GM12878 (cell line): Measurements from ENCODE around the gene EYA4. TPM values are rescaled to one million over a fixed set of nuclear protein-coding genes. Genes with fewer than 3 reads are reported as not detected.

ENCODE experiments used
- ATAC-seq: fragments of 200-7000 bp; cut with Tn5 transposase; 3 replicates; pipeline ENCODE4 v1.9.1; 2020; ENCODE audit warnings: mild to moderate bottlenecking, moderate library complexity
- BruUV-seq: library from RNA; stranded (reverse); fragments of 400-500 nt; replicated peaks from 2 replicates; lab custom pipeline; 2021; lab: Mats Ljungman, UMichigan
- CTCF ChIA-PET: fragments of 300-600 bp; sonication (Branson Sonifier 250); formaldehyde crosslinking; extraction: SDS; loops from one replicate; lab custom pipeline; 2021; ENCODE audit warnings: inconsistent platforms; lab: Yijun Ruan, JAX
- POLR2A ChIA-PET: fragments of 350-600 bp; formaldehyde crosslinking; extraction: SDS; loops from one replicate; lab custom pipeline; 2021; ENCODE audit warnings: inconsistent platforms; lab: Charles Lee
- RAD21 ChIA-PET: fragments of 300-600 bp; sonication (Branson Sonifier 250); formaldehyde crosslinking; loops from one replicate; lab custom pipeline; 2023; ENCODE audit warnings: antibody characterized with exemption; ENCODE audit not compliant: unreplicated experiment; lab: Charles Lee
- SMC1A ChIA-PET: fragments of 300-600 bp; sonication (Branson Sonifier 250); formaldehyde crosslinking; loops from one replicate; lab custom pipeline; 2023; ENCODE audit not compliant: unreplicated experiment, uncharacterized antibody; lab: Charles Lee
- DNase-seq: peaks from one replicate; pipeline ENCODE4 v3.0.0-alpha.2; 2011; ENCODE audit warnings: low read depth, low spot score
- FAIRE-seq: peaks from 3 replicates; lab custom pipeline; 2011; peaks lifted over from hg19 to GRCh38; lab: Jason Lieb, UNC
- H2AFZ ChIP-seq: 2 replicates; pipeline ENCODE4 v1.6.0; 2011; ENCODE audit warnings: low read depth, low read length, control low read depth; ENCODE audit not compliant: control insufficient read depth
- H3K27ac ChIP-seq: 2 replicates; pipeline ENCODE4 v1.5.1; 2011; ENCODE audit warnings: control low read depth; ENCODE audit not compliant: control insufficient read depth, insufficient read depth
- H3K27me3 ChIP-seq, 2 experiments: replicated peaks in 1 of 2; 2 replicates each; pipeline versions ENCODE4 v1.6.0 to v1.6.1; 2011; ENCODE audit warnings: low read length in 1 of 2; ENCODE audit not compliant: control insufficient read depth in 2 of 2, insufficient read depth in 2 of 2
- H3K36me3 ChIP-seq, 2 experiments: 2 replicates each; pipeline ENCODE4 v1.5.1; 2011; ENCODE audit warnings: low read length in 1 of 2; ENCODE audit not compliant: control insufficient read depth in 2 of 2, insufficient read depth in 2 of 2
- H3K4me1 ChIP-seq: 2 replicates; pipeline ENCODE4 v1.6.1; 2011; ENCODE audit warnings: mild to moderate bottlenecking, low read length, moderate library complexity, mixed read lengths; ENCODE audit not compliant: control insufficient read depth, insufficient read depth
- H3K4me2 ChIP-seq: 2 replicates; pipeline ENCODE4 v1.6.0; 2011; ENCODE audit warnings: control low read depth; ENCODE audit not compliant: control insufficient read depth, insufficient read depth
- H3K4me3 ChIP-seq: fragments of 200-600 bp; sonication (generic); 2 replicates; pipeline ENCODE4 v1.5.1; 2016
- H3K79me2 ChIP-seq: 2 replicates; pipeline ENCODE4 v1.6.0; 2011; ENCODE audit warnings: low read length; ENCODE audit not compliant: control insufficient read depth, insufficient read depth
- H3K9ac ChIP-seq: 2 replicates; pipeline ENCODE4 v1.8.0; 2011; ENCODE audit warnings: low read length, control low read depth, mixed read lengths; ENCODE audit not compliant: control insufficient read depth, insufficient read depth
- H3K9me3 ChIP-seq: replicated peaks from 3 replicates; pipeline ENCODE4 v1.5.1; 2011; ENCODE audit warnings: mild to moderate bottlenecking, low read length; ENCODE audit not compliant: control insufficient read depth, insufficient read depth
- H4K20me1 ChIP-seq: 2 replicates; pipeline ENCODE4 v1.6.0; 2011; ENCODE audit not compliant: control insufficient read depth, insufficient read depth
- CBX3 ChIP-seq: fragments of 200-600 bp; sonication (generic); IDR thresholded peaks from 2 replicates; pipeline ENCODE4 v1.6.1; 2016; ENCODE audit warnings: low read depth, borderline replicate concordance
- EED ChIP-seq: sonication (generic); IDR thresholded peaks from 2 replicates; pipeline ENCODE4 v1.6.1; 2016; ENCODE audit warnings: antibody characterized with exemption, low read depth
- ELK1 ChIP-seq: IDR thresholded peaks from 2 replicates; pipeline ENCODE4 v1.6.1; 2012; ENCODE audit warnings: low read depth, low read length, improper control_type of control experiment
- NFIC ChIP-seq: IDR thresholded peaks from 2 replicates; pipeline ENCODE4 v1.6.1; 2012; ENCODE audit warnings: low read depth, mild to moderate bottlenecking, inconsistent platforms, low read length, moderate library complexity
- POLR2AphosphoS2 ChIP-seq: IDR thresholded peaks from 2 replicates; pipeline ENCODE4 v1.6.1; 2011; ENCODE audit warnings: low read depth, mild to moderate bottlenecking, low read length, improper control_type of control experiment, moderate library complexity
- POU2F2 ChIP-seq: IDR thresholded peaks from 3 replicates; pipeline ENCODE4 v1.6.1; 2011; ENCODE audit warnings: low read depth, mild to moderate bottlenecking, low read length, borderline replicate concordance
- ZSCAN29 ChIP-seq: fragments of 450-650 bp; IDR thresholded peaks from 2 replicates; pipeline ENCODE4 v1.6.1; 2017; ENCODE audit warnings: mild to moderate bottlenecking, moderate library complexity
- WGBS: methylation state at CpG from one replicate; pipeline ENCODE4 v1.1.6; 2016; ENCODE audit warnings: low lambda C conversion rate; ENCODE audit not compliant: insufficient replicate concordance, insufficient coverage; ENCODE audit errors: missing lambda C conversion rate; 5-methylcytosine and 5-hydroxymethylcytosine counted together
- in situ Hi-C: fragments of 300-500 bp; cut with MboI; formaldehyde crosslinking; loops from 9 replicates; pipeline ENCODE4 v1.14.3; 2018; ENCODE audit warnings: mixed read lengths
- intact Hi-C: fragments of 100-400 bp; cut with micrococcal nuclease; formaldehyde crosslinking; loops from one replicate; pipeline ENCODE4 v1.14.2; 2022; ENCODE audit not compliant: unreplicated experiment
- polyA plus RNA-seq, 11 experiments: library from polyadenylated mRNA; depleted of rRNA in 4 of 11; unstranded in 6 of 11; stranded (reverse) in 5 of 11; fragments of >200 nt; fragmentation: Nextera tagmentation in 4 of 11; fragmentation: Illumina TruSeq in 1 of 11; extraction: Ambion mirVana in 4 of 11; extraction: Trizol in 1 of 11; gene quantifications; 1 replicate in 1 of 11; 2 replicates in 10 of 11; pipeline versions ENCODE4 v1.2.1 to v1.2.3, GENCODE V29; 2011 to 2016; ENCODE audit warnings: inconsistent platforms in 2 of 11, missing spikeins in 2 of 11, low read depth in 1 of 11
- total RNA-seq, 4 experiments: library from RNA; depleted of rRNA in 3 of 4; stranded (reverse); fragments of >200 nt in 3 of 4; fragmentation: Illumina TruSeq in 1 of 4; extraction: Trizol in 1 of 4; gene quantifications; 2 replicates each; pipeline versions ENCODE4 v1.2.1 to v1.2.3, GENCODE V29; 2013 to 2021
- TF ChIP-seq, protein P1 (sequence below): IDR thresholded peaks from 2 replicates; pipeline ENCODE4 v1.6.1; 2011; ENCODE audit warnings: borderline replicate concordance, low read depth, mild to moderate bottlenecking, moderate library complexity, low read length; ENCODE audit not compliant: insufficient read depth, poor library complexity, severe bottlenecking

Gene EYA4
- total and polyA plus RNA-seq, 10 of the 15 experiments (the other 5 are each of a cell fraction or from before 2014, with no cell fraction given): 0.02 TPM; not detected in 9

GRCh38 chr6:133380723-133381122 lies 139.6 kb downstream of the EYA4 start:
- Histone ChIP-seq H3K9me3 (no peaks in the 10 kb centered on the region), H3K36me3 (no peaks in the 10 kb centered on the region), H4K20me1 (no peaks in the 10 kb centered on the region), H3K4me3 (no peak overlapping the region), H3K27ac (no peak overlapping the region), H3K4me2 (no peak overlapping the region), H3K4me1 (no peaks in the 10 kb centered on the region), H3K9ac (no peak overlapping the region), H3K79me2 (no peaks in the 10 kb centered on the region), H2AFZ (no peak overlapping the region), H3K27me3 (no peaks in the 10 kb centered on the region)
- ChIA-PET RAD21 (no interaction called here), CTCF (no interaction called here), SMC1A (no interaction called here), POLR2A (no interaction called here)
- no peak for ATAC-seq
- intact Hi-C loops: no loop called here
- in situ Hi-C loops: no loop called here
- no TSS peak for BruUV-seq
- DNase-seq: no peak
- TF ChIP-seq POU2F2 (no peak), CBX3 (no peak), NFIC (no peak), EED (no peak), POLR2AphosphoS2 (no peak), ELK1 (no peak), ZSCAN29 (no peak)
- TF ChIP-seq, protein P1, sequence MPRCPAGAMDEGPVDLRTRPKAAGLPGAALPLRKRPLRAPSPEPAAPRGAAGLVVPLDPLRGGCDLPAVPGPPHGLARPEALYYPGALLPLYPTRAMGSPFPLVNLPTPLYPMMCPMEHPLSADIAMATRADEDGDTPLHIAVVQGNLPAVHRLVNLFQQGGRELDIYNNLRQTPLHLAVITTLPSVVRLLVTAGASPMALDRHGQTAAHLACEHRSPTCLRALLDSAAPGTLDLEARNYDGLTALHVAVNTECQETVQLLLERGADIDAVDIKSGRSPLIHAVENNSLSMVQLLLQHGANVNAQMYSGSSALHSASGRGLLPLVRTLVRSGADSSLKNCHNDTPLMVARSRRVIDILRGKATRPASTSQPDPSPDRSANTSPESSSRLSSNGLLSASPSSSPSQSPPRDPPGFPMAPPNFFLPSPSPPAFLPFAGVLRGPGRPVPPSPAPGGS: no peak
- no peak for FAIRE-seq
- WGBS: 0% methylated on average over 2 of the region's 3 CpGs
